SK-N-SH (cell line): Measurements from ENCODE around the gene CETP. TPM values are rescaled to one million over a fixed set of nuclear protein-coding genes. Genes with fewer than 3 reads are reported as not detected.

Source experiments
- CTCF ChIA-PET: fragments of 300-600, 350-600 bp; formaldehyde crosslinking; extraction: SDS; loops from one replicate; lab custom pipeline; 2021; lab: Yijun Ruan, JAX
- POLR2A ChIA-PET: fragments of 350-600 bp; sonication (Branson Sonifier 250); formaldehyde crosslinking; extraction: SDS; loops from one replicate; lab custom pipeline; 2020; ENCODE audit warnings: antibody characterized with exemption, inconsistent platforms; lab: Yijun Ruan, JAX
- DNase-seq: peaks from one replicate; pipeline ENCODE4 v3.0.0; 2012
- H2AFZ ChIP-seq: fragments of 200-600 bp; sonication (generic); 2 replicates; pipeline ENCODE4 v1.8.1; 2016; ENCODE audit warnings: antibody characterized with exemption, mild to moderate bottlenecking, low read depth
- H3F3A ChIP-seq: fragments of 200-600 bp; sonication (generic); replicated peaks from 2 replicates; pipeline ENCODE3; 2016; ENCODE audit warnings: antibody characterized with exemption, mild to moderate bottlenecking; ENCODE audit not compliant: insufficient read depth
- H3K27ac ChIP-seq, 2 experiments: fragments of 200-500 bp in 1 of 2; fragments of 200-600 bp in 1 of 2; sonication (Bioruptor generic) in 1 of 2; sonication (generic), shearing (Covaris generic) in 1 of 2; 2 replicates each; pipeline versions ENCODE4 v1.5.1 to v1.6.1; 2014 to 2016; ENCODE audit warnings: low read depth in 2 of 2, inconsistent platforms in 1 of 2, low read length in 1 of 2, mild to moderate bottlenecking in 1 of 2, mixed read lengths in 1 of 2
- H3K27me3 ChIP-seq: fragments of 200-600 bp; sonication (generic), shearing (Covaris generic); 2 replicates; pipeline ENCODE4 v1.6.1; 2016; ENCODE audit warnings: mixed run types; ENCODE audit not compliant: insufficient read depth
- H3K36me3 ChIP-seq, 2 experiments: fragments of 200-500 bp in 1 of 2; fragments of 200-600 bp in 1 of 2; sonication (Bioruptor generic) in 1 of 2; sonication (generic) in 1 of 2; replicated peaks in 1 of 2; 2 replicates each; pipeline versions ENCODE3 to v1.5.1; 2014 to 2016; ENCODE audit warnings: low read length in 1 of 2, mild to moderate bottlenecking in 1 of 2; ENCODE audit not compliant: insufficient read depth in 2 of 2, control insufficient read depth in 1 of 2
- H3K4me1 ChIP-seq, 2 experiments: fragments of 200-500 bp in 1 of 2; fragments of 200-600 bp in 1 of 2; sonication (Bioruptor generic) in 1 of 2; sonication (generic), shearing (Covaris generic) in 1 of 2; 2 replicates each; pipeline versions ENCODE4 v1.5.1 to v1.6.1; 2014 to 2016; ENCODE audit warnings: low read depth in 1 of 2, low read length in 1 of 2, mixed run types in 1 of 2; ENCODE audit not compliant: insufficient read depth in 2 of 2, control insufficient read depth in 1 of 2
- H3K4me2 ChIP-seq: fragments of 200-600 bp; sonication (generic), shearing (Covaris generic); 2 replicates; pipeline ENCODE4 v1.6.1; 2017; ENCODE audit warnings: mixed run types
- H3K4me3 ChIP-seq, 2 experiments: fragments of 200-500 bp in 1 of 2; fragments of 200-600 bp in 1 of 2; sonication (Bioruptor generic) in 1 of 2; sonication (generic), shearing (Covaris generic) in 1 of 2; 2 replicates each; pipeline versions ENCODE4 v1.5.1 to v1.8.1; 2014 to 2016; ENCODE audit warnings: low read depth in 2 of 2, inconsistent platforms in 1 of 2, low read length in 1 of 2, mild to moderate bottlenecking in 1 of 2, mixed read lengths in 1 of 2, moderate library complexity in 1 of 2
- H3K79me2 ChIP-seq: fragments of 200-600 bp; sonication (generic); 2 replicates; pipeline ENCODE4 v1.8.1; 2017; ENCODE audit warnings: mild to moderate bottlenecking; ENCODE audit not compliant: insufficient read depth
- H3K9ac ChIP-seq: fragments of 200-600 bp; sonication (generic); 2 replicates; pipeline ENCODE4 v1.6.1; 2017; ENCODE audit warnings: mixed run types
- H3K9me2 ChIP-seq: fragments of 200-600 bp; sonication (generic); 2 replicates; pipeline ENCODE4 v1.6.1; 2017; ENCODE audit warnings: mixed run types
- H3K9me3 ChIP-seq: fragments of 200-600 bp; sonication (generic); 2 replicates; pipeline ENCODE4 v1.6.1; 2017; ENCODE audit warnings: mixed run types, mild to moderate bottlenecking, moderate library complexity
- H4K20me1 ChIP-seq: fragments of 200-600 bp; sonication (generic); 2 replicates; pipeline ENCODE4 v1.6.1; 2017; ENCODE audit warnings: mild to moderate bottlenecking, mixed run types; ENCODE audit not compliant: insufficient read depth
- ELF1 ChIP-seq: IDR thresholded peaks from 2 replicates; pipeline ENCODE4 v1.4.0; 2012
- EP300 ChIP-seq, 2 experiments: IDR thresholded peaks; 2 replicates each; pipeline versions ENCODE4 v1.4.0 to v1.6.1; 2012; ENCODE audit warnings: borderline replicate concordance in 1 of 2, low read depth in 1 of 2, low read length in 1 of 2
- EZH2phosphoT487 ChIP-seq: fragments of 200-600 bp; sonication (generic); IDR thresholded peaks from 2 replicates; pipeline ENCODE4 v1.6.1; 2017; ENCODE audit warnings: low read depth, mixed run types, mild to moderate bottlenecking, antibody characterized with exemption, moderate library complexity, borderline replicate concordance
- FOSL2 ChIP-seq: IDR thresholded peaks from 2 replicates; pipeline ENCODE4 v1.4.0; 2012; ENCODE audit warnings: low read depth, mild to moderate bottlenecking, moderate library complexity, borderline replicate concordance
- GABPA ChIP-seq: IDR thresholded peaks from 2 replicates; pipeline ENCODE4 v1.4.0; 2012; ENCODE audit warnings: low read depth, mild to moderate bottlenecking
- GATA2 ChIP-seq: sonication (generic); formaldehyde crosslinking; IDR thresholded peaks from 2 replicates; pipeline ENCODE4 v1.5.0; 2020; ENCODE audit warnings: mild to moderate bottlenecking, missing genetic modification reagents
- JUND ChIP-seq: IDR thresholded peaks from 2 replicates; pipeline ENCODE4 v1.4.0; 2012
- POLR2AphosphoS5 ChIP-seq: IDR thresholded peaks from 2 replicates; pipeline ENCODE4 v1.6.1; 2012; ENCODE audit warnings: low read depth, low read length
- RFX5 ChIP-seq: IDR thresholded peaks from 2 replicates; pipeline ENCODE4 v1.6.1; 2012; ENCODE audit warnings: mild to moderate bottlenecking, improper control_type of control experiment, low read length
- RXRA ChIP-seq: IDR thresholded peaks from 2 replicates; pipeline ENCODE4 v1.4.0; 2012; ENCODE audit warnings: low read depth, mild to moderate bottlenecking, borderline replicate concordance
- TCF12 ChIP-seq: IDR thresholded peaks from 2 replicates; pipeline ENCODE4 v1.4.0; 2012
- TEAD4 ChIP-seq: IDR thresholded peaks from 2 replicates; pipeline ENCODE4 v1.4.0; 2012; ENCODE audit warnings: mild to moderate bottlenecking, borderline replicate concordance; ENCODE audit not compliant: insufficient read depth
- WGBS: methylation state at CpG from one replicate; pipeline ENCODE4 v1.1.6; 2017; ENCODE audit warnings: low lambda C conversion rate; 5-methylcytosine and 5-hydroxymethylcytosine counted together
- polyA plus RNA-seq, 3 experiments: library from polyadenylated mRNA; depleted of rRNA; stranded (reverse); fragments of >200 nt; gene quantifications; 2 replicates each; pipeline ENCODE4 v1.2.3, GENCODE V29; 2012
- TF ChIP-seq, protein P1 (sequence below): IDR thresholded peaks from 2 replicates; pipeline ENCODE4 v1.4.0; 2012; ENCODE audit warnings: low read depth
- TF ChIP-seq, protein P2 (sequence below): fragments of 150-350 bp; IDR thresholded peaks from 2 replicates; pipeline ENCODE4 v1.6.1; 2017; ENCODE audit warnings: antibody characterized with exemption, low read length, low read depth, borderline replicate concordance
- TF ChIP-seq, protein P3 (sequence below): IDR thresholded peaks from 2 replicates; pipeline ENCODE4; 2012
- TF ChIP-seq, protein P4 (sequence below): fragments of 150-350 bp; IDR thresholded peaks from 2 replicates; pipeline ENCODE4 v1.6.1; 2016; ENCODE audit warnings: mild to moderate bottlenecking, low read depth, low read length
- TF ChIP-seq, protein P5 (sequence below): fragments of 200-600 bp; sonication (generic); IDR thresholded peaks from 2 replicates; pipeline ENCODE4 v1.6.1; 2017; ENCODE audit warnings: antibody characterized with exemption, mild to moderate bottlenecking, moderate library complexity
- TF ChIP-seq, protein P6 (sequence below): IDR thresholded peaks from 2 replicates; pipeline ENCODE4 v1.4.0; 2012; ENCODE audit warnings: low read depth, borderline replicate concordance

CETP gene
- polyA plus RNA-seq, 1 of the 3 experiments (the other 2 are of a cell fraction): not detected

DNA sequence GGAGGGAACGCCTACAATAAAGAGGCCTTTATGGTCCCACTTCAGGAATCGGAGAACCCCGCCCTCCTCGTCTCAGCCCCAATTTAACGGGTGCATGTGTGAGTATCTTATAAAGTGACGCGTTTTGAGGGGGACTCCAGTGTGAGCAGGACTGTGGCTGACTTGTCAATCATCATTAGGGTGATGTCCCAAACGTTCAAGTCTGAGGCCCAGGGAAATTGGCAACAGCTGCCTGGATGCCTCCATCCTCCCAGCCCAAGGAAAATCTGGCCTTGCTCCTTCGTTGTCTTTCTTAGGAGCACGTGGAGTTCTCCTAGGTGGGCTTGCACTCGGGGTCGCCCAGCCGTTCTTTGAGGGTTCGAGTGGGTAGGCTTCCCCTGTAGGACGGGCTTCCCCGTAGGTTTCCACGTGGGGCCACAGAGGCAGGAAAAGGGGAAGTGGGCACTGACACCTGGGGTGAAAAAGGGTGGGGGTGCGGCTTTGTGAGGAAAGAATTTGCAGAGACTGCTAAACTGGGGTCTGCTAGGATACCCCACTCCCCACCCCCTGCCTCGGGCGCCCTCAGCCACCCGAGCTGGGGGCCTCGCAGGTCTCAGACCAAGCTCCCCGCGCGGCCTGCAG lies 30.4 kb upstream of the CETP start:
- H3K9me2 ChIP-seq: no peaks in the 10 kb centered on the region
- H4K20me1 ChIP-seq: peaks cover 36% of the 10 kb centered on the region
- no peak for DNase-seq
- POLR2A ChIA-PET: interaction anchor here (0.6 to 5.8 kb wide), 21 partner anchors 10 to 148 kb away, joined by 3 to 43 read pairs (median 3); no protein-coding TSS in a partner anchor
- CTCF ChIA-PET: interaction anchor here (0.7 to 3.6 kb wide), 5 partner anchors 35 to 138 kb away, joined by 3 to 21 read pairs (median 5); no protein-coding TSS in a partner anchor
- H3K4me3 ChIP-seq: peak overlapping the region; percentile 41 to 99; a peak in 3 of 4 replicates
- peak overlapping the region; percentile 68 to 85 for H3K27ac ChIP-seq
- TF ChIP-seq, protein P1, sequence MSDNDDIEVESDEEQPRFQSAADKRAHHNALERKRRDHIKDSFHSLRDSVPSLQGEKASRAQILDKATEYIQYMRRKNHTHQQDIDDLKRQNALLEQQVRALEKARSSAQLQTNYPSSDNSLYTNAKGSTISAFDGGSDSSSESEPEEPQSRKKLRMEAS: no peak
- TF ChIP-seq RFX5: no peak
- TF ChIP-seq RXRA: no peak
- TF ChIP-seq JUND: no peak
- no peak for TF ChIP-seq GATA2
- no peak for TF ChIP-seq TCF12
- TF ChIP-seq TEAD4: no peak
- no peaks in the 10 kb centered on the region for H3K9me3 ChIP-seq
- H2AFZ ChIP-seq: peak overlapping the region; percentile 14
- peaks cover 17 to 20% of the 10 kb centered on the region in 2 experiments for H3K36me3 ChIP-seq
- no peaks in the 10 kb centered on the region for H3K27me3 ChIP-seq
- H3K79me2 ChIP-seq: peaks cover 44% of the 10 kb centered on the region
- WGBS: 45% methylated on average over 16 of the region's 25 CpGs
- peaks cover 6% of the 10 kb centered on the region for H3F3A ChIP-seq
- peak overlapping the region; percentile 61 for H3K4me2 ChIP-seq
- peak overlapping the region; percentile 62 for H3K9ac ChIP-seq
- H3K4me1 ChIP-seq: peaks cover 18 to 32% of the 10 kb centered on the region in 2 experiments; a peak in 3 of 4 replicates

DNA sequence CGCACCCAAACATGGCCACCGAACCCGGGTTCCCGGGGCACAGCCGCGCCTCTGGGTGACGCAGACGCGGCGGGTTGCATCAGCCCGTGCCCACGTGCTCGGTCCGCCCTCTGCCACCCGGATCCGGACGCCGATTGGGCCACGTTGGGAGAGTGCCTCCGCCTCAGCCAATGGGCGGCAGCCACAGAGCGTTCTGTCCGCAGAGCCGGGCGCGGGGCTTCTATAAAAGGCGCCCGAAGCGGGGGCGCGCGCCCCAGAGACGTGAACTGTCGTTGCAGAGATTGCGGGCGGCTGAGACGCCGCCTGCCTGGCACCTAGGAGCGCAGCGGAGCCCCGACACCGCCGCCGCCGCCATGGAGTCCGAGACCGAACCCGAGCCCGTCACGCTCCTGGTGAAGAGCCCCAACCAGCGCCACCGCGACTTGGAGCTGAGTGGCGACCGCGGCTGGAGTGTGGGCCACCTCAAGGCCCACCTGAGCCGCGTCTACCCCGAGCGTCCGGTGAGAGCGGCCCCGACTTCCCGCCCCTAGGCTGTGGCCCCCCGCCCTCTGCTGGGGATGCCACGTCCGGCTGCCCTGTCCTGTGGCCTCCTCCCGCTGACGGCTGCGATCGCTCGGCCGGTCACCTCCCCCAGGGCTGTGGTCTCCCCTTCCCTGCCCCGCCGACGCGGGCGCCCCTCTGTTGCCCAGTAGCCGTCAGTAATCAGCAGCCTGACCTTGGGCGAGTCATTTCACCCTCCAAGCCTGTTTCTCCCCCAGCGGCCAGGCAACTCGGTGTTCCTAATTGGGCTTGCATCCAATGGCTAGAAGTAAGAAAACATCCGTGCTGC lies 29.6 kb upstream of the CETP start, which contains the start of gene HERPUD1:
HERPUD1 (plus strand) TSS at position 251 of the 829 bp plus-strand sequence; CDS start at position 354, 103 bp downstream.
- Histone ChIP-seq H2AFZ (peak within 1 kb of the TSS; percentile 14), H3K27me3 (no peaks in the 10 kb centered on the region), H3K36me3 (peaks cover 24 to 27% of the 10 kb centered on the region in 2 experiments), H4K20me1 (peaks cover 42% of the 10 kb centered on the region), H3K27ac (peak within 1 kb of the TSS; percentile 69 to 90), H3K9ac (peak within 1 kb of the TSS; percentile 88), H3K79me2 (peaks cover 51% of the 10 kb centered on the region), H3K4me2 (peak within 1 kb of the TSS; percentile 66), H3K9me2 (no peaks in the 10 kb centered on the region), H3F3A (peaks cover 9% of the 10 kb centered on the region), H3K9me3 (no peaks in the 10 kb centered on the region), H3K4me1 (peaks cover 18 to 32% of the 10 kb centered on the region in 2 experiments; a peak in 3 of 4 replicates), H3K4me3 (peak within 1 kb of the TSS; percentile 84 to 99)
- POLR2A ChIA-PET: interaction anchor here (0.6 to 5.8 kb wide), 21 partner anchors 9 to 149 kb away, joined by 3 to 43 read pairs (median 3); no protein-coding TSS in a partner anchor
- DNase-seq: peak; percentile 99
- CTCF ChIA-PET: interaction anchor here (0.7 to 3.6 kb wide), 5 partner anchors 14 to 139 kb away, joined by 3 to 21 read pairs (median 4); no protein-coding TSS in a partner anchor
- 3% methylated on average over 18 of the region's 83 CpGs for WGBS
- TF ChIP-seq EZH2phosphoT487: no peak
- TF ChIP-seq, protein P2, sequence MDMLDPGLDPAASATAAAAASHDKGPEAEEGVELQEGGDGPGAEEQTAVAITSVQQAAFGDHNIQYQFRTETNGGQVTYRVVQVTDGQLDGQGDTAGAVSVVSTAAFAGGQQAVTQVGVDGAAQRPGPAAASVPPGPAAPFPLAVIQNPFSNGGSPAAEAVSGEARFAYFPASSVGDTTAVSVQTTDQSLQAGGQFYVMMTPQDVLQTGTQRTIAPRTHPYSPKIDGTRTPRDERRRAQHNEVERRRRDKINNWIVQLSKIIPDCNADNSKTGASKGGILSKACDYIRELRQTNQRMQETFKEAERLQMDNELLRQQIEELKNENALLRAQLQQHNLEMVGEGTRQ: peak; percentile 60; the same call in 1 of the 2 replicates
- TF ChIP-seq GATA2: no peak
- peak; percentile 29; the same call in 1 of the 2 replicates for TF ChIP-seq GABPA
- TF ChIP-seq, protein P3, sequence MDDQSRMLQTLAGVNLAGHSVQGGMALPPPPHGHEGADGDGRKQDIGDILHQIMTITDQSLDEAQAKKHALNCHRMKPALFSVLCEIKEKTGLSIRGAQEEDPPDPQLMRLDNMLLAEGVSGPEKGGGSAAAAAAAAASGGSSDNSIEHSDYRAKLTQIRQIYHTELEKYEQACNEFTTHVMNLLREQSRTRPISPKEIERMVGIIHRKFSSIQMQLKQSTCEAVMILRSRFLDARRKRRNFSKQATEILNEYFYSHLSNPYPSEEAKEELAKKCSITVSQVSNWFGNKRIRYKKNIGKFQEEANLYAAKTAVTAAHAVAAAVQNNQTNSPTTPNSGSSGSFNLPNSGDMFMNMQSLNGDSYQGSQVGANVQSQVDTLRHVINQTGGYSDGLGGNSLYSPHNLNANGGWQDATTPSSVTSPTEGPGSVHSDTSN: peak; percentile 93
- TF ChIP-seq, protein P4, sequence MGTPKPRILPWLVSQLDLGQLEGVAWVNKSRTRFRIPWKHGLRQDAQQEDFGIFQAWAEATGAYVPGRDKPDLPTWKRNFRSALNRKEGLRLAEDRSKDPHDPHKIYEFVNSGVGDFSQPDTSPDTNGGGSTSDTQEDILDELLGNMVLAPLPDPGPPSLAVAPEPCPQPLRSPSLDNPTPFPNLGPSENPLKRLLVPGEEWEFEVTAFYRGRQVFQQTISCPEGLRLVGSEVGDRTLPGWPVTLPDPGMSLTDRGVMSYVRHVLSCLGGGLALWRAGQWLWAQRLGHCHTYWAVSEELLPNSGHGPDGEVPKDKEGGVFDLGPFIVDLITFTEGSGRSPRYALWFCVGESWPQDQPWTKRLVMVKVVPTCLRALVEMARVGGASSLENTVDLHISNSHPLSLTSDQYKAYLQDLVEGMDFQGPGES: peak; percentile 62
- TF ChIP-seq, protein P5, sequence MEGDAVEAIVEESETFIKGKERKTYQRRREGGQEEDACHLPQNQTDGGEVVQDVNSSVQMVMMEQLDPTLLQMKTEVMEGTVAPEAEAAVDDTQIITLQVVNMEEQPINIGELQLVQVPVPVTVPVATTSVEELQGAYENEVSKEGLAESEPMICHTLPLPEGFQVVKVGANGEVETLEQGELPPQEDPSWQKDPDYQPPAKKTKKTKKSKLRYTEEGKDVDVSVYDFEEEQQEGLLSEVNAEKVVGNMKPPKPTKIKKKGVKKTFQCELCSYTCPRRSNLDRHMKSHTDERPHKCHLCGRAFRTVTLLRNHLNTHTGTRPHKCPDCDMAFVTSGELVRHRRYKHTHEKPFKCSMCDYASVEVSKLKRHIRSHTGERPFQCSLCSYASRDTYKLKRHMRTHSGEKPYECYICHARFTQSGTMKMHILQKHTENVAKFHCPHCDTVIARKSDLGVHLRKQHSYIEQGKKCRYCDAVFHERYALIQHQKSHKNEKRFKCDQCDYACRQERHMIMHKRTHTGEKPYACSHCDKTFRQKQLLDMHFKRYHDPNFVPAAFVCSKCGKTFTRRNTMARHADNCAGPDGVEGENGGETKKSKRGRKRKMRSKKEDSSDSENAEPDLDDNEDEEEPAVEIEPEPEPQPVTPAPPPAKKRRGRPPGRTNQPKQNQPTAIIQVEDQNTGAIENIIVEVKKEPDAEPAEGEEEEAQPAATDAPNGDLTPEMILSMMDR: peak; percentile 18
- no peak for TF ChIP-seq ELF1
- TF ChIP-seq EP300 (IDR thresholded peaks at IDR 0.05; ENCODE audit: borderline replicate concordance in 1 of 2, low read depth in 1 of 2, low read length in 1 of 2): peak in 1 of 2 experiments; percentile 23; a peak in 1 of 4 replicates
- no peak for TF ChIP-seq TEAD4
- no peak for TF ChIP-seq RXRA
- TF ChIP-seq FOSL2: no peak
- peak; percentile 99 for TF ChIP-seq POLR2AphosphoS5
- TF ChIP-seq, protein P6, sequence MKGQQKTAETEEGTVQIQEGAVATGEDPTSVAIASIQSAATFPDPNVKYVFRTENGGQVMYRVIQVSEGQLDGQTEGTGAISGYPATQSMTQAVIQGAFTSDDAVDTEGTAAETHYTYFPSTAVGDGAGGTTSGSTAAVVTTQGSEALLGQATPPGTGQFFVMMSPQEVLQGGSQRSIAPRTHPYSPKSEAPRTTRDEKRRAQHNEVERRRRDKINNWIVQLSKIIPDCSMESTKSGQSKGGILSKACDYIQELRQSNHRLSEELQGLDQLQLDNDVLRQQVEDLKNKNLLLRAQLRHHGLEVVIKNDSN: peak; percentile 92
